ENCODE results near the gene LGI1.

Gene LGI1

DNA sequence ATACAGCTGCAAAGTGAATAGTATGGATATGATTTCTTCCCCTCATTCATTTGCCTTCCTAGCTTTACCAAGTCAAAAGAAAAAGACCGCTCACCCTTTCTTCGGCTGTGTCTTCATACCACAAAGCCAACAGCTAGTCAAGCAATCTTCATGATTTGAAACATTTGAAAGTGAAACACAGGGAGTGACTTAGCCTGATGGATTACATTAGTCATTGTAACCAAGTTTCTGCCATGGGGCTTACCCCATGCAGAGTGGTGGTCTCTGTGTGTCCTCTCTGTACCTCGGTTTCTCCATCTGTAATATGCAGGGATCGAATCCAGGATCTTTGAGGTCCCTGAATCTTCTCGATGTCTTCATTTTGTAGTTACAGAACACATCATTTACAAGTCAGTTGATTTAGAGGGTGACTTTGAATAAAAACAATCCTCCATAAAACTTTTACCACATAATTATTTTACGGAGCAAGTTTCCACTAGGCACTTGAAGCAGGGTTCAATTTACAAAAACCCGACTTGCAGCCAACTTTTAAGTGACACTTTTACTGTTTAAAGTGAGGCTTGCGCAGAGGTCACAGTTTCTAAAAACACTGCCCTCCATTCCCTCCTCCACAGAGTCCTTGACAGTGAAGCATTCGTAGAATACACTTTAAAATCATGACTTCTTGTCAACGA lies 2.2 kb upstream of the LGI1 start:
- no peak for DNase-seq

DNA sequence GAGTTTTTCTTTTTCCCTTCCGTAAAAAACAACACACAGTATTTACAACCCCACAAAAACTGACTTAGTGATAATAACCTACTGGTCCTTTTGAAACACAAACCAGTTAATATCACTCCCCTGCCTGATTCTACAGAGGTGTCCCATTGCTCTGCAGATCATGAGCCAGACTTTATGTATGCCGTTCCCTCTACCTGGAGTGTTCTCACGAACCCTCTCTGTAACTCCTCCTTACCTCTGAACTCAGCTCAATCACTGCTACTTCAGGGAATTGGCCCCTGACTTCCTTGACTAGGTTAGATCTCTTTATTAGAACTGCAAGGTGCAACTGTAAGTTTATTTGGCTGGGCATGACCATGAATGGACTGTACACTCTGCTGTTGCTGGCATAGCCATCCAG lies 1.6 kb upstream of the LGI1 start:
- DNase-seq, result no peak

DNA sequence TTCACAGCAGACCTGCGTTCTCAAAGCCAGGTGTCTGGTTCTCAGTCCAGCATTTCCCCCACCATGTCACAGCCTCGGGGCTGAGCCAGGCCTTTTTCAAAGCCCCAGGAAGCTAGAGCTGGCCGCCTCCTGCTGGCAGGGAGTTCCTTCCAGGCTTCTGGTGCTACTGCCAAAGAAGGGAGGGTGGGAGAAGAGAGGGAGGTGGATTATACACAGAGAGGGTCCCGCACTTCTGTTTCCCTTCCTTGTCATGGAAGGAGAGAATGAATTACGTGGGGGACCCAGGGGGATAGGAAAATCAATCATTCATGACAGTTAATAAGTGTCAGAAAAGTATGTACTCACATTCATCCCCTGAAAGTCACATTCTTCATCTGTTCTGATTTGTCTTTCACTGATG lies 600 bp upstream of the LGI1 start:
- DNase-seq, result no peak

DNA sequence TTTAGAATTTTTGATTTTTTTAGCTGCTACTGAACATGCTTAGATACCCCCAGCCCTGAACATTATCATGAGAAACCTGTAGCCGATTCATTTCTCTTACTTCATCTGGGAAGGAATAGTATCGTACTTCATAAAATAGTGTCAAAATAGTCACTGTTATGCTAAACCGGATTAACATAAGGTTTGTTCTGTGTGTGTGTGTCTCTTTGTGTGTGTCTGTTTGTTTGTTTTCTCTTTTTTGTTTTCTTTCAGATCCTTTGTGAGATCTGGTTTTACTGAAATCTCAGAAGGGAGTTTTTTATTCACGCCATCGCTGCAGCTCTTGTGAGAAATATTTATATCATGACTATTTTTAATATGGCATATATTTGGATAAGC lies 761 bp downstream of the LGI1 start:
- DNase-seq, result no peak

DNA sequence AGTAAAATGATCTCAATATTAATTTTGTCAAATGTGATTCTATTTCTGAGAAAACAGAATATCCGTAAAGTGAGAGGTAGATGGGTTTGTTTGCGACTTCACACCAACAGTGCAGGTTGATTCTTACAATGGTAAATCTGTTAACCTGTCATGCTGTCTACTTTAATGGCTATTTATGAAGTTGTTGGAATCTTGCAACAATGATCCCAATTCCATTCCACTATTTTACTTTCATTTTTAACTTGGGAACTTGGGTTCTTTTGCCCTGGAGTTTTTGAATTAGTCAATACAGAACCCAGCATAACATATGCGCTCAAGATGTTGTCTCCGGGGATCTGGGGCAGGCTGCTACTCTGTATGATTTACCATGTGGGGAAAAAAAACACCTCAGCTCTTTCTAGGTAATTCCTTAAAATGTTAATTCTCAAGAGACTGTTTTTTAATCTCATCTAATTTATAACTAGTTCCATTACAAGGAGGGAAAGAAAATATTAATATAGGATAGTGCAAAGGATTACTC lies 1.2 kb downstream of the LGI1 start:
- no peak for DNase-seq

DNA sequence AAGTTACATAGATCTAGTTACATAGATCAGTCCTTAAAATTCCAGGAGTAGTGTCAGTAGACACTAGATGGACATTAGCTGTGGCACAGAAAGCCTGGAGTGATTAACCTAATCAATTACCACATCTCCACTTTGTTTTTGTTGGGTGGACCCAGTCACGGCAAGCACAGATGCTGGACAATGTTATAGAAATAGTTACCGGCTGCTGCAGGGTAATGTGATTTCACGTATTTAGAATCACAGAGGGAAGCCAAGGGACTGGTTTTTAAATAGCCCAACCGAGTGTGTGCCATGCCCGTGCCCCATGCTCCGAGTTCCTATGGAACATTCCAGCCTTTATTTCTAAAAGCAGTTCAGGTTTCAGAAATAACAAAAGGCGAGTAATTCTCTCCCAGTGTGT lies 2.8 kb downstream of the LGI1 start:
- DNase-seq, result no peak

DNA sequence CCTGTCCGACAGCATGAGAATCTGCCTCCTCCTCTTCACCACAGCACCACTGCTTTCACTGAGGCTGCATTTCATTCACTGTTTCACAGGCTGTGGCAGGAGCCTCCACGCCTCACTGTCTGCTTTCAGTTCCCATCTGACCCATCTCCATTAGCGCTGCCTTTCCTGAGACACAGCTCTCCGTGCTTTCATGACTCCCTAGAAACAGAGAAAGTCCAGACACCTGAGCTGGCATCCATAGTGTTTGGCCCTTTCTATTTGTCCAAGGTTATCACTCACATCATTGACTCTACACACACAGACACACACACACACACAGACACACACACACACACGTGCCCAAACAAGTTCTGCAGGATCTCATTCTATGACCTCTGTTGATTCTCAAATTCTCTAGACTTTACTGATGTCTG lies 5.2 kb downstream of the LGI1 start:
- no peak for DNase-seq

DNA sequence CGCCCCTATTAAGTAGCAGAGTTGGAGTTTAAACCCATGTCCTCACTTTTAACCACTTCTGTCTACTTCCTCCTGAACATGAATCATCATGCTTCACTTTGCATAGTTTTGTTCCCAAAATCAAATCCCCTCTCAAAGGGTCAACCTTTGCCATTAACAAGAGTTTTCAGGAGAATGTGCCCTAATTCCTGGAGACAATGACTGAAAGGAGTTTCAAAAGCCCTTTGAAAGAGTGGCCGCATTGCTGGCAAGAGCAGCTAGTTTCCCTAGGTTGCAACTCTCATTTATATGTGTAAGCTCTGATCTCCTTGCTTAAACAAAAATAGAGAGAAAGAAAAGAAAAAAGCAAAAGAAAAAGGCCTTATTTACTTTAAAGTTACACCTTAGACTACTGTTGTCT lies 9.2 kb downstream of the LGI1 start:
- DNase-seq, result no peak

DNA sequence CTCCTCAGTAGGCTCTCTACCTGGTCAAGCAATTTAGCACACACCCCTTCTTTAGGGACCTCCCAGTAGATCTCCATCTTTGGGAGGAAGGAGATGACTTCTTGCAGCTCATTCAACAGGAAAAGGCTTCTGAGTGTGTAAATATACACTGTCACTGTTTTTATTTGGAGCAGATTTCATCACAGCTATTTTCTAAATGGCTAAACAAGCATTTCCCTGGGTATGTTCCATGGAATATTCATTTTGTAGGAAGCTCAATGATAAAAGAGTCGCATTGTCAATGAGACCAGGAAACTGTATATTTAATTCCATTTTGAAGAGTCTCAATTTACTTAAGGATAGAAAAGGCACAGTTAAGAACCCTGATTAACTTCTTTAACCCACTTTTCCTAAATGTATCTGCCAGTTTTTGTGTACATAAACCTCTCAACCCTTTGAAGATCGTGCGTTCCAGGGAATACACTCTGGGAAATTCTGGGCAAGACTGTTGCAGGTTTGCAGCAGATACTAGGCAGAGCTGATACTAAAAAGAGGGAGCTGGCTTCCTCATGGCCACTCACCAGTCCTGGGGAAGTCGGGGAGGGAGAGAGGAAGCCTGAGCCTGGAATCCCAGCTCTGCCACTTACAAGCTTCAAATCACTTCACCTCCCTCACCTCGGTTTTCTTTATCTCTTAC lies 10.1 kb downstream of the LGI1 start:
- no peak for DNase-seq

DNA sequence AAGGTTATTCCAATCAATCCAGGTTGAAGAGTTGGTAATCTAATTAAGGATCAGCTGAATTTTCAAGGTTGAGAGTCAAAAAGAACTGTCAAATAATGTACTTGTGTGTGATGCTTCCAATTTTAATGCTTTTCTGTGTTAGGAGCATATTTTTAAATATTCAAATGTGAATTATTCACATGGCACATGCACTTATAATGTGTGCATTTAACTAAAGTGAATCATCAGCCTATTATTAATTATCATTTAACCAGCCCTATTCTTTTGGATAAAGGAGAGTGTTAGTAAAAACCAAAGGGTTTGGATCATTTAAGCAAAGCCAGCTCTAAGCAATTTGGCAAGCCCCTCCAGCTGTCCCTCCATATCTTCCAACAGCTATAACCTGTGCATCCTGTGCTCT lies 11.2 kb downstream of the LGI1 start:
- no peak for DNase-seq

DNA sequence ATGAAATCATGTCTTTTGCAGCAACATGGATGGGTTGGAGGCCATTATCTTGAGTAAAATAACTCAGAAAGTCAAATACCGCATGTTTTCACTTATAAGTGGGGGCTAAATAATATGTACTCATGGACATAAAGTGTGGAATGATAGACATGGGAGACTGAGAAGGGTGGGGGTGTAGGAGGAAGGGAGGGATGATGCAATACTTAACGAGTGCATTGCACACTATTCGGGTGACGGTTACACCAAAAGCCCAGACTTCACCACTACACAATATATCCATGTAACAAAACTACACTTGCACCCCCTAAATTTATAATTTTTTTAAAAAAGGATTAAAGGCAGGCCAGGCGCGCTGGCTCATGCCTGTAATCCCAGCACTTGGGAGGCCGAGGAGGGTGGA lies 13.6 kb downstream of the LGI1 start:
- DNase-seq, result no peak

DNA sequence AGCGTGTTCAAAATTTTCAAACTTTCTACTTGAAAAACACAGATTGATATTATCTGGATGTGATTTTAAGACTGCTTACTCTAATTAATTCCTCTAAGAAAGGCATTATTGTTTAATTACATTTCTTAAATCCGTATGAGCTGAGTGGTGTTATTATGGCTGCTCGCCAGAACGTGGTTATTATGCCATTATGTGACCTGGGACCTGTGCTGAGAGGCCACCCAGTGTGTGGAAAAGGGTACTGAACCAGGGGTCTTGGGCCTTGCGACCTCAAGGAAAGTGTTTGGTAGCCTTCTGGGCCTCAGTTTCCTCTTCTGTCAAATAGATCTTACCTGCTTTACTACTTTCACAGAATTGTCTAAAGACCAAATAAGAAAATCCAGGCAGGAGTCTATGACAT lies 15.4 kb downstream of the LGI1 start:
- DNase-seq, result no peak

DNA sequence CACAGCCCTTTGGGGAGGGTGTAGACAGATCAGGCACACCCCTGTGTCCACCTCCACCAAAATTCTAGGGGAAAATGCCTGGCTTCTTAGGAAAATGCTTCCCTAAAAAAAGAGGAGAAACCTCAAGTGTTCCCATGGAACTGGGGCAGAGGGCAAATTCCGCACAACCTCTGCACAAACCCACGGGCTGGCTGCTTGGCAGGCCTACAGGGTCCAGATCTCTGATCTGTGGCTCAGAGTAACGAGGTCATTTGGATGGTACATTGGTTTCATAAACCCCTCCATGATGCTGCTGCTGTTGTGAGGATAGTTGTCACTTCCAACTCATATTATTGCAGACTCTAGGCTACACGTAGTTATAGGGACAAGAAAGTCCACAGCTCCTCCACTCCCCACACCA lies 16.0 kb downstream of the LGI1 start:
- no peak for DNase-seq

DNA sequence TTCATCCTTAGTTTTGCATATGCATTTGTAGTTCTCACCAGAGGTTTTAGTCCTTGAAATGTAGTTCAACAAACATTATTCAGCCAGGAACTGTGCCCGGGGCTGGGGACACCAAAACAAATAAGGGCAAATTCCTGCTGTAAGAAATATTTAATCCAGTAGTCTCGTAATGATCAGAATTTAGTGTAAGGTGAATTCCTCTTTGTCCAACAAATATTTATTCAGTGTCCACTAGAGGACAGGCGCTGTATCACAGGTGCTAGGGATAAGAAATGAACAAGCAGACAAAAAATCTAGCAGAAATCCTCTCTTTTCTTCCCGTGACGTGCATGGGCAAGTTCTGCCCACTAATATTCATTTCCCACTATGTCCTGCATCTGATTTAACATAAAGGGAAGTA lies 17.6 kb downstream of the LGI1 start:
- no peak for DNase-seq

DNA sequence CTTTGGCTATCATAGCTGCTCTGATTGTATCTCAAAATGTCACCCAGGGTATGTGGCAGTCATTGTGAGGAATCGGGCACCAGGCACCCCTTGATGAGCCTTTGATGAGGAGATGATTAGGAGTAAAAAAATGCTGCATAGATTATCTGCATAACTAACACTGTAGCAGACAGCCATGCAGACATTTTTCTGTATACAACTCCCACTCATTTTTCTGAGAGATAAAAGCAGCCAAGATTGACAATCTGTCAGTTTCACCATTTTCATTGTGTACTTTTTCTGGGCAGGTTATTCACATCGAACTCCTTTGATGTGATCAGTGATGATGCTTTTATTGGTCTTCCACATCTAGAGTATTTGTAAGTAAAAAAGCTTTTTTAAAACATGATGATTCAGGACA lies 19.4 kb downstream of the LGI1 start:
- DNase-seq, result no peak

DNA sequence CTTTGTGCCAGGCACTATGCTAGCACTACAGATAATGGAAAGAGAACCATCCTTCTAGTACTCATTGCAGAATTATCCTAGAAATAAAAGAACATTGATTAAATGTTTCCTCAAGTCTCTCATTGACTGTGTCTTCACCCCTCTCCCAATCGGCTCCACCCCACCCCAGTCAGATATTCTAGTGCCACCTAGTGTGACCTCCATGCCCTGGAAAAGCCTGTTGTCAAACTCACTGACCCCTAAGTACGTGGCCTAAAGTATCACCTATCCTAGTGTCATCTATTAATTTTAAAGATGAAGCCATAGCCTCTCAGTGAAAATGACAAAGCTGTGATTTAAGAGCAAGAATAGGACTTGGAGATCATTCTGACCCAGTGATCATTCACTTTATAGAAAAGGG lies 26.3 kb downstream of the LGI1 start:
- no peak for DNase-seq

DNA sequence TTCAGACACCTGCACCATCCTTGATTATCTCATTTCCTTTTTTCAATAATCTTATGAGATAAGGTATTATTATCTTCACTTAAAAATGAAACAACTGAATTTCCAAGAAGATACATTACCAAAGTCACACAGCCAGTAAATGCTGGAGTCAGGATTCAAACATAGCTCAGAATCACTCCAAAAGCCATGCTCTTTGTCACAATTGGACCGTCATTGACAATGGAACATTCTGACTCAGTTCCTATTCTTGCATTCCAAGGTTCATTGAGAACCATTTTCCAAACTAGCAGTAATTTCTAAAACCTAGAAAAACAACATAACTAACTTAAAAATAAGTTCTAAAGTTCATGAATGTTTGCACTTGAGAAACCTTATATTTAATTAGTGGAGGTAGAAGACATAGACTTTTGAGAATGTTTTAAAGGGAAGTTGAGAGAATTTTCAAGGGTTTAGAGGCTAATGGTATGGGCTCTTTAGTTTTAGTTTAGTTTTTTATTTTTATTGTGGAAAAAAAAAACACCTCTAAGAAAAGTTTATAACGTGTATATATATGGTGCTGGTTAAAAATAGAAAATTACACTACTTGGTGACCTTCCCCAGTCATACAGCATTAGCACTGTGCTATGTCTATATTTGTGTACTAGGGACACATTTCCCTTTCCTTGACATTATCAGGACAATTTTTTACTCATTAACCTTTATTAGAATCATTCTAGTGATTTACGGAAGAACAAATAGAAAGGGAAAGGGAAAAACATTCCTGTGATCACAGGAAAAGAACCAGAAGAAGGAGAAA lies 30.9 kb downstream of the LGI1 start:
- DNase-seq, result no peak

DNA sequence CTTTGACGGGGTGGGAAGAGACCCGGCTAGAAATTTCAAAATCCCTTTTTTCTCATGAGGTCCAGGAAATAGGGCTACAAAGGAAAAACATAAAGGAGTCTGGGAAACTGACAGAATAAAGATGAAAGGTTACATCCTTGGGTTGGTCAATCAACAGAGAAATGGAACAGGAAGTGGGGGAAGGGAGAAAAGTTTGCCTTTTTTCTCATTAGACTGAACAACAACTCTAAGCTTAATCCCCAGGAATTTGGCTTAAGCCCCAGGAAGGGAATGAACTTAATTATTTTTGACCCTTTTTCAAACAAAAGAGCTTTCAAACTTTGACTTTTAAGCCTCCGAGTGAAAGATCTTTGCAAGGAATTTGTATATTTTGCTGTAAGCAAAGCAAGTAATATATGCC lies 32.7 kb downstream of the LGI1 start:
- no peak for DNase-seq

DNA sequence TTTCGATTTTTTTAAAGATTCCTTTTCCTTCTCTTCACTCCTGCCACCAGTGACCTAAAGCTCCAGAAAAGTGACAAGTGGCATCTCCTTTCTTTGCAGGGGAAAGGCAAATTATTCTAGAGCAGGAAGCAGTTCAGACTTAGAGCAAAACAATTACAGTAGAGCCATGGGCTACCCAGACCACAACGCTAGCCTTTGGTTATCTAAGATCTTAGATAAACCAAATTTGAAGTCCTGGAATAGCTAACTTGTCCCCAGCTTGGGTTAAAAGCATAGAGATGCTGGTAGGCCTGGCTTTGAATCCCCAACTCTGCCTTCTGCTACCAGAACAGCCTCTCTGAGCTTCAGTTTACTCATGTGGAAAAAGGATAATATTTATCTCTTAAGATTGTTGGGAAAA lies 38.4 kb downstream of the LGI1 start:
- DNase-seq, result no peak

DNA sequence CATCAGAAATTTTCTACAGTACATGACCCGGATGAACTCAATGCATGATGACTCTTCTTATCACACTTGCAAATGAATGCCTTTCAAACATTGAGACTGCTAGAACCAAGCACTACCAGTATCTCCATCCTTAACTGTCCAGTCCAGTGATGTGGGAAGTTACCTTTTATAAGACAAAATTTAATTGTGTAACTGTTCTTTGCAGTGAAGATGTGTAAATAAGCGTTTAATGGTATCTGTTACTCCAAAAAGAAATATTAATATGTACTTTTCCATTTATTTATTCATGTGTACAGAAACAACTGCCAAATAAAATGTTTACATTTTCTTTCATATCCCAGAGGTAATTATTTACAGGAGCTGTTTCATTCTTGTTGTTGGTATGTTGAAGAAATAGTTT lies 40.1 kb downstream of the LGI1 start:
- DNase-seq, result no peak

DNA sequence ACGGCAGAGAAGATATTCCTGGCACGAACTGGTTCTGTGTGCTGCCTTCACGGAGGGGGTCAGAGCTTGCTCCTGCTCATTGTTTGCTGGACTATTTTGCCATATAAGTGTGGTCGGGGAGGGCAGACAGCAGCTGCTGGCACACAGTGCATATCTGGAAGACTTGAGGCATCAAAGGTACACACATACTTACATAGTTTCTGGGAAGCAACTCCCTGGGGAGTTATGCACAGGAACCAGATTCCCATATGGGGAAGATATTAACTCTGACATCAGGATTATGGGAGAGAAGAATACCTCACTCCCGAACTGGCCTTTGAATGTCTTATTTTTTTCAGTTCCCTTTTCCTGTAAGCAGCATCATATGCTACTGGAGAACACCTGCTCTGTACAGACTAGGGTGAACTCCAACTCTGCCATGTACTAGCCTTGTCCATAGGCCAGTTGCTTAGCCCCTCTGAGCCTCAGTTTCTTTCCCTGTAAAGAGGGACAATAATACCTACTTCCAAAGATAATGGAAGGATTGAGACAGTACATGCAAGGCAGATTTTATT lies 41.5 kb downstream of the LGI1 start:
- DNase-seq, result no peak

DNA sequence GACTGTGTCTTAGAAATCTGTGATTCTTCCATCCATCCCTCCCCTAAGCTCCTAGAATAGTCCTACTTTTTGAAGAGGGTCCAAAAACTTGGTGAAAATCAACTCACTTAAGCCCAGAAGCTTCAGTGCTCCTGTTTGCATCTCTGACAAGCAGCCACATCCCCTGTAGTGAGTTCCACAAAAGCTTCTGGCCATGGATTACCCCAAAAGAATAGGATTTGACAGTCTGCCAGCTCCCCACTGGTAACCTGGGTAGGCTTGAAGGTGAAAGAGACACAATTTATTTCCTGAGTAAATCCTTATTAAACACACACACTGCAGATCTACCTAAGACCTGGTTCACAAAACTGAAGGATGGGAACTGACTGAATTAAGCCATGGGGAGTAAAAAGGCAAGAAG lies 46.5 kb downstream of the LGI1 start:
- DNase-seq, result no peak

DNA sequence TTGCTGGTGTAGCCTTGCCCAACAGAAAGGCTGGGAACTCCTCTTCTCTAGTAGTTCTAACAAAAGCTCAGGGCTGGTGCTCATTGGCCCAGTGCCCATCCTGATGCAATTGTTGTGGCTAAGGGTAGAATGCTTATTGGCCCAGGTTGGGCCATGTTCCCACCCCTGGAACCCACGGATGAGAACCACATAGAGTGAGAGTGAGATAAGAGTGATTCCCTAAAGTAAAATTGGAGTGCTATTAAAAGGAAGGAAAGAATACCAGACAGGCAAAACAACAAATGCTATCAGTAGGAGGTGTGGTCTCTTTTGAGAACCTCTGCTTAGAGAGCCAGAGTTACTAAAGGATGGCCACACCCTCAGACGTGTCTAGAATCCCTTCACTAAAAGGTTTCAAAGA lies 49.2 kb downstream of the LGI1 start:
- no peak for DNase-seq

DNA sequence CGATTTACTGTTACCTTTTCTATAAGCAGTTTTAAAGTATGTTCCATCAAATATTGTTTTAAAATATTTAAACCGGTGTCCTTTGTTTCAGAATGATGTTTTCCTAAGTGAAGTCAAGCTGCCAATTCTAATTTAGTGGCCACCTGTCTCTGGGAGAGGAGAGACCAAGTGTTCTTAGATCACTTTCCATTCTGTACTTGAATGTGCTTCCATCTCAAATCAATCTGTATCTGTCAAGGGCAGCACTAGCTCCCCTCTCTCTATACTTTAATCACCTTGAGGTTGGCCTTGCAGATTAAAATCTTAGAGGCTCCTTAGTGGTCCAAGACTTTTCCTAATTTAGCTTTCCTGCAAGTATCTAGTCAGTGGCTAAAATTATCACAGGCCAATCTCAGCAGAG lies 49.6 kb downstream of the LGI1 start:
- no peak for DNase-seq
